Activated naive CD4-positive, alpha-beta T cell treated with anti-CD3 and anti-CD28 coated beads, Interleukin-2, amount 50 U/mL, for 72 hours (primary cell): ENCODE data around the gene KNSTRN. TPM values are rescaled to one million over a fixed set of nuclear protein-coding genes. Genes with fewer than 3 reads are reported as not detected.
A peak's percentile ranks its signal among the peaks of the same experiment; 100 is the strongest.

Source experiments
- ATAC-seq, 2 donors: fragments of 150-1000 bp; cut with Tn5 transposase; 2 replicates each; pipeline ENCODE4 v1.10.0; 2021; ENCODE audit warnings: mild to moderate bottlenecking in 2 of 2, moderate library complexity in 2 of 2
- DNase-seq, 2 donors: peaks; one replicate each; pipeline ENCODE4 v3.0.0; 2021 to 2022; ENCODE audit warnings: low spot score in 2 of 2
- H3K27ac Mint-ChIP-seq, 2 donors: one replicate each; pipeline ENCODE4 v1.8.0; 2022; ENCODE audit warnings: mild to moderate bottlenecking in 2 of 2, mixed read lengths in 2 of 2
- H3K36me3 Mint-ChIP-seq, 2 donors: one replicate each; pipeline ENCODE4 v1.8.0; 2022; ENCODE audit warnings: mixed read lengths in 2 of 2
- H3K9me3 Mint-ChIP-seq, 2 donors: one replicate each; pipeline ENCODE4 v1.8.0; 2022; ENCODE audit warnings: mixed read lengths in 2 of 2
- total RNA-seq, 2 donors: library from RNA; stranded (reverse); gene quantifications; one replicate each; pipeline ENCODE4 v1.2.3, GENCODE V29; 2022

KNSTRN gene
- total RNA-seq, 2 donors from 2014 or later = 48.6 to 96.4 TPM

DNA sequence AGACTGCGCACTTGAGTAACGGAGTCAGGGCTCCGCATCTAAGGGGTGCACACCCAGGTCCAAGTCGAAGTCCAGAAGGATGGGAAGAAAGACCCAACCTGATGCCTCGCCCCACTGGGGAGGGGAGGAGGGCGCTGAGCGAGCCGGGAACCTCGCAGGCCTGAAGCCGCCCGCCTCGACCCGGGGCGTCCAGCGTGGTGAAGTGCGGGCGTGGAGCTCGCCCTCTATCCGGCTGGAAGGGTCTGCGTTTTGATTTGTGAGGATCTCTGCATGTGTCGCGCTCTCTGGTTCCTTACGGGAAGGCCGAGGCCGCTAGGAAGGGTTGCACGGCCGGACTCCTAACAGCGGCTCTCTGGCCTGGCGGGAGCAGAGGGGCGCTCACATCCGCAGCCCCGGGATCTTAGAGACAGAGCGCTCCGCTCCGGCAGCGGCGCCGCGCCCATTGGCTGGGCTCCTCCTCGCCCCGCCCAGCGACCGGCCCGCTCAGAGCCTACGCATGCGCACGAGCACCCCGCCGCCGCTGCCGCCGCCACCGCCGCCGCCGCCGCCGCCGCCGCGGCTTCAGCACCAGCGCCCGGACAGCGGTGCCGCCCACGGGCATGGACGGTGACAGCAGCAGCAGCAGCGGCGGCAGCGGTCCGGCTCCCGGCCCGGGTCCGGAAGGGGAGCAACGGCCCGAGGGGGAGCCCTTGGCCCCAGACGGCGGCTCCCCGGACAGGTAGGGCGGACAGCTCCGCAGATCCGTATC lies 24.6 kb upstream of the KNSTRN start, which contains the start of gene DISP2:
Gene DISP2 (plus strand): TSS at position 497 of the 748 bp plus-strand sequence. CDS start 103 bp downstream, at position 600.
- ATAC-seq = peak; percentile 92 to 97
- DNase-seq = peak; percentile 93 to 95

DNA sequence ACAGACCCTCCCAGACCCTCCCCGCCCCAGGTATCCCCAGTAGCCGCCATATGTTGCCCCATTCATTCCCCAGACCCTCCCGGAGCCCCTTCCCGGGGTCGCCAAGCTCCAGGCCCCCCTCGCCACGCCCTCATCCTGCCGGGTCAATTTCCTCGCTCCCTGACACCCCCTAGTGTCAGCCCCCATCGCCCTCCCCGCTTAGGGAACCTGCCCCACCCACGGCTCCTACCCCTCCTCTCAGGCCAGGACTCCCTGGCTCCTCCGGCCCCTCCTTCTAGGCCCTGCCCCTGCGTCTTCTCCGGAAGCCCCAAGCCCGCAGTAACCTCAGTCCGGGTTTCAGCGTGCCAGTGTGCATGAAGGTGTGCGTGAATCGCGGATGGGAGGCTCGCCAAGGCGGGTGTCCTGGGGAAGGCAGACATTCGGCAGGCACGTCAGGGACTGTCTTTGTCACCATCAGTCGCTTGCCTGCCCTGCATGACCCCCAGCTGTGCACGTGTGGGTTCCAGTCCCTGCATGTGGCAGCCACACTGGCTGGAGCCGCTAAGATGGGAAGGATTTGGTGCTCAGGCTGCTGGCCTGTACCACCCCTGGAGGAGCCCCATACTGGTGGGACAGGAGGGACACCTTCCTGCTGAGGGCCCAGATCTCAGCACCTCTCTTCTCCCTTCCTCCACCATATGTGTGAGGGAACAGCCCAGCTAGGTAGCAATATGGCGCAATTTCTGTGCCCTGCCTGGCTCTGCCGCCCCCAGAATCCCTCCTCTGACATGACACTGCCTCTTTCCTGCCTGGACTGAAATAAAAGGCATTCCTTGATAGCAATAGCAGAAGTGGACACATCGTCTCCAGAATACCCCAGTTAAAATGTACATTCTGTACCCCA lies 23.8 kb upstream of the KNSTRN start:
- Mint-ChIP-seq H3K36me3 (no peaks in the 10 kb centered on the region), H3K27ac (no peak overlapping the region), H3K9me3 (no peaks in the 10 kb centered on the region)
- ATAC-seq (peak; percentile 41 to 53), DNase-seq (no peak)

More for the DNA sequence above, 24.6 kb upstream of the KNSTRN start, which contains the start of gene DISP2:
- Mint-ChIP-seq H3K27ac (no peak within 1 kb of the TSS), H3K9me3 (no peaks in the 10 kb centered on the region), H3K36me3 (no peaks in the 10 kb centered on the region)

DNA sequence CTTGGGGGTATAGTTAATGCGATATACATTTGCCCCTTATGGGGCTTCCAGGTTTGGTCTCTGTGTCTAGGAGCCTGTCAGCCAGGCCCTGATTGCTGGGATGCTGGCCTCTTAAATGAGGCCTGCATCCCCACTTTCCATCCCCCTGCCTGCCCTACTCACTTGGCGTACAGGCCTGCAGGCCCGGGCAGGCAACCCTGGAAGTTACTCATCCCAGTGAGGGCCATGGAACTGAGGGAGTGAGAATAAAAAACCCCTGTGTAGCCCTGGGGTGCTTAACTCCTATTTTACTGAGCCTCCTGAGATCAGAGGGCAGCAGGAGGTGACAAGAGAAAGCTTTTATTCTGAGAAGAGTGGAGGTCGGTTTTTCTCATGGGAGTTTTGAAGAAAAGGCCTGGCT lies 22.5 kb upstream of the KNSTRN start:
- no peak overlapping the region for H3K27ac Mint-ChIP-seq
- H3K36me3 Mint-ChIP-seq = no peaks in the 10 kb centered on the region
- H3K9me3 Mint-ChIP-seq = no peaks in the 10 kb centered on the region
- DNase-seq = no peak
- ATAC-seq = no peak

DNA sequence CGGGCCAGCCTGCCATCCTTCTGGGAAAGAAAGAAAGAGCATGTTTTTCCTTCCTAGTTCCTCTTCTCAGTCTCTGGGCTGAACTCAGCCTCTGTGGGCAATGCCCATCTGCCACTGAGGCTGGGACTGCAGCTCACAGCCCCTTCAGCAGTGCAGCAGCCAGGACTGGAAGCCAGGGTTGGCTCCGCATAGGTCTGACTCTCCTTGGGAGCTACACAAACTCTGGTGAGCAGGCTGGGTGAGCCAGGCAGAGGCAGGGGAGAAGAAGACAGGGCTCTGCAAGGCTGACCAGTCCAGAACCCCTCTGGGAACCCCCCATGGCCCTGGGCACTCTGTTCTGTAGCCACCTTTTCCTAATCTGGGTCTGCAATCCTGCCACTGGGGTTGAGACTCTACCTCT lies 20.9 kb upstream of the KNSTRN start:
- H3K27ac Mint-ChIP-seq = no peak overlapping the region
- ATAC-seq (no peak), DNase-seq (no peak)
- H3K36me3 Mint-ChIP-seq = no peaks in the 10 kb centered on the region
- no peaks in the 10 kb centered on the region for H3K9me3 Mint-ChIP-seq

DNA sequence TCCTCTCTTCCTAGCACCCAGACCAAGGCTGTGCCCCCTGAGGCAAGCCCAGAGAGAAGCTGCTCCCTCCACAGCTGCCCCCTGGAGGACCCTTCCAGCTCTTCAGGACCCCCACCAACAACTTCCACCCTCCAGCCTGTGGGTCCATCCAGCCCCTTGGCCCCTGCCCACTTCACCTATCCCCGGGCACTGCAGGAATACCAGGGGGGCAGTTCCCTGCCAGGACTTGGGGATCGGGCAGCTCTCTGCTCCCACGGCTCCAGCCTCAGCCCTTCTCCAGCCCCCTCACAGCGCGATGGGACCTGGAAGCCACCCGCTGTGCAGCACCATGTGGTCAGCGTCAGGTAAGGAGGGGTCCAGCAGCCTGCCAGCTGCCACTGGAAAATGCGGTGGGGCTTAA lies 18.9 kb upstream of the KNSTRN start:
- no peak for ATAC-seq
- DNase-seq = no peak
- Mint-ChIP-seq H3K9me3 (no peaks in the 10 kb centered on the region), H3K27ac (peak overlapping the region; percentile 14 to 15), H3K36me3 (peaks cover 0 to 6% of the 10 kb centered on the region in 2 donors)

DNA sequence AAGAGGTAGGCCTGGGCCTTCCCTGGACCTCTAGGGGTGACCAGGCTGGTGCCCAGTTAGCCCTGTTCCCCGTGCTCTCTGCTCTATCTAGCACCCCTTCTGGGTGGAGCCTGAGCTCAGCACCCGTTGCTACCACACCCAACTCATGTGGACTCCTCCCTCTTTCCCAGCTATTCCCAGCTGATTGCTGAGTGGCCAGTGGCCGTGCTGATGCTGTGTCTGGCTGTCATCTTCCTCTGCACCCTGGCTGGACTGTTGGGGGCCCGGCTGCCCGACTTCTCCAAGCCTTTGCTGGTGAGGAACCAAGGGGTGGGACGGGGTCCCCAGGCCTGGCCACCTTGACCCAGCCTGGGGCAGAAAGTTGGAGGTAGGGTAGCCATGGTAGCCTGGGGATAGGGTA lies 18.3 kb upstream of the KNSTRN start:
- ATAC-seq = no peak
- peaks cover 0 to 6% of the 10 kb centered on the region in 2 donors for H3K36me3 Mint-ChIP-seq
- no peaks in the 10 kb centered on the region for H3K9me3 Mint-ChIP-seq
- DNase-seq = no peak
- no peak overlapping the region for H3K27ac Mint-ChIP-seq

DNA sequence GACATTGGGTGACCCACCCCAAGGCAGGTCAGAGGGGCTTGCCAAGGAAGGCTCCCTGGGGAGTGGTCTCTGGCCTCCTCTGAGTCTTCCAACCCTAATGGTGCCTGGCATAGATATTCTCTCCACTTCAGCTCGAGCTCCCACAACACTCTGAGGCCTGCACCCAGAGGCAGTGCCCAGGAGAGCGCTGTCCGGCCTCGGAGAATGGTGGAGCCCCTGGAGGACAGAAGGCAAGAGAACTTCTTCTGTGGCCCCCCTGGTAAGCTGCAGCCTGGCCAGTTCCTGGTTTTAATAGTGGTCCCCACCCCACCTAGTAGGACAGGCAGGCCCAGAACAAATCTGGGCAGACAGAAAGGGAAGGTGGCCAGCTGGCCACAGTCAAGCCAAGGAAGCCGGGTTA lies 17.5 kb upstream of the KNSTRN start:
- ATAC-seq = no peak
- H3K36me3 Mint-ChIP-seq = peaks cover 0 to 6% of the 10 kb centered on the region in 2 donors
- no peak for DNase-seq
- H3K9me3 Mint-ChIP-seq = no peaks in the 10 kb centered on the region
- H3K27ac Mint-ChIP-seq = no peak overlapping the region

DNA sequence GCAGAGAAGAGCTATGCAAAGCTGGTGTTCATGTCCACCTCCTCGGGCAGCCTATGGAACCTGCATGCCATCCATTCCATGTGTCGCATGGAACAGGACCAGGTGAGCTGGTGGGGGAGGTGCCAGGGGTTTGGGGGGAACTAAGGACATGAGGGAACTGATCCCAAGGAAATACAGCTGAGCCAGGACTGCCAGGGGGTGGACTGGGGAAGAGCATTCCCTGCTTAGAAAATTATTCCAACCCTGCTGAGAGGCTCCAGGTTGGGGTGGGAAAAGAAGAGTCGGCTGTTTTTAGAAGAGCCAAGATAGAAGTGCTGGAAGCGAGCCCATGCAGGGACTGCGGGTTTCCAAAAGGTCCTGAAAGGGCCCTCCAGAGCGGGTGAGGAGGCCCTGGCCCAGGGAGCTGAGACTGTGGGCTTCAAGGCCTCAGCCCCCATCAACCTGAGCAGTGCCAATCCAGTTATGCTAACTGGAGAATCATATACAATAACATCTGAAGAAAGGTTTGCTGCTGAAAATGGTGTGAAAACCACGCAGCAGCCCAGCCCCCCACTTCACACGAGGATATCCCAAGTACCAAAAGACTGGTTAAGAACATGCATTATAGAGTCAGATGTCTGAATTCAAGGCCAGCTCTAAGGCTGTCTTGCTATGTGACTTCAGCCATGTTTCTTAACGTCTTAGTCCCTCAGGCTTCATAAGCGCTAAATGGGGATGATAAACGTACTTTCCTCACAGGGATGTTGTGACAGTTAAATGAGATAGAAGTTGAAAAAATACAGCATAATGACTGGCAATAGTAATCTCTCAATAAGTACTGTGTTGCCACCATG lies 16.7 kb upstream of the KNSTRN start:
- no peaks in the 10 kb centered on the region for H3K9me3 Mint-ChIP-seq
- no peak for DNase-seq
- H3K36me3 Mint-ChIP-seq = peaks cover 0 to 6% of the 10 kb centered on the region in 2 donors
- no peak overlapping the region for H3K27ac Mint-ChIP-seq
- ATAC-seq = no peak

DNA sequence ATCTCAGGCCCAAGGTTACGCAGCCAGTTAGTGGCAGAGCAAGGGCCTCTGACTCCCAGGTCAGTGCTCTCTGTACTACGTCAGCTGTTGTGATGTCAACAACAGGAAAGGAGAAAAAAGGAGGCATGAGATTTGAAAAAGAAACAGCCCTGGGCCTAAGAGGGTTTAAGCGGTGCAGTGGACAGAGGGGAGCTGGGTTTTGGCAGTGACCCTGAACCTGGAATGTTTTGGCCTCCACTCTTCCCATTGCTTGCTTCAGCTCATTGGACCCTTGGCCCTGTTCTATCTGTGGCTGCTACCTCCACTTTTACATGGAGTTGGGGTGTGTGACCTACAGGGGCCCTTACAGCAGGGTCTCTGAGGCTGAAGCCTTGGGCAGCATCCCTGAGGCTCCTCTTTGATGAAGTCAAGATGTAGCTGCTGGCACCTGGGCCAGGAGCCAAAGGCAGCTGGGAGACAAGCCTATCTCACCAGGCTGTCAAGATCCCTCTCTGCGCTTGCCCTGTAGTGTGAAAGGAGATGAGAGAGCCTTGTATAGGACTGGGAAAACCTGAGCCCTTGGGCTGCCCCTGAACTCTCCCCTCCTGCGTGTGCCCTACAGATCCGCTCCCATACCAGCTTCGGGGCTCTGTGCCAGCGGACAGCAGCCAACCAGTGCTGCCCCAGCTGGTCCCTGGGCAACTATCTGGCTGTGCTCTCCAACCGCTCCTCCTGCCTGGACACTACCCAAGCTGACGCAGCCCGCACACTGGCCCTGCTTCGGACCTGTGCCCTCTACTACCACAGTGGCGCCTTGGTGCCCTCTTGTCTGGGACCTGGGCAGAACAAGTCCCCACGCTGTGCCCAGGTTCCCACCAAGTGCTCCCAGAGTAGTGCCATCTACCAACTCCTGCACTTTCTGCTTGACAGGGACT lies 15.8 kb upstream of the KNSTRN start:
- Mint-ChIP-seq H3K9me3 (no peaks in the 10 kb centered on the region), H3K27ac (peak overlapping the region in 1 of 2 donors; percentile 50), H3K36me3 (peaks cover 0 to 6% of the 10 kb centered on the region in 2 donors)
- no peak for ATAC-seq
- no peak for DNase-seq

DNA sequence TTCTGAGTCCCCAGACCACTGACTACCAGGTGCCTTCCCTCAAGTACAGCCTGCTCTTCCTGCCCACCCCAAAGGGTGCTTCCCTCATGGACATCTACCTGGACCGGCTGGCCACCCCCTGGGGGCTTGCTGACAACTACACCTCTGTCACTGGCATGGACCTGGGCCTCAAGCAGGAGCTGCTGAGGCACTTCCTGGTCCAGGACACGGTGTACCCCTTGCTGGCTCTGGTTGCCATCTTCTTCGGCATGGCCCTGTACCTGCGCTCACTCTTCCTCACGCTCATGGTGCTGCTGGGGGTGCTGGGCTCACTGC lies 15.2 kb upstream of the KNSTRN start:
- peaks cover 0 to 6% of the 10 kb centered on the region in 2 donors for H3K36me3 Mint-ChIP-seq
- peak overlapping the region in 1 of 2 donors; percentile 50 for H3K27ac Mint-ChIP-seq
- no peak for ATAC-seq
- peak in 1 of 2 donors; percentile 21 for DNase-seq
- H3K9me3 Mint-ChIP-seq = no peaks in the 10 kb centered on the region

DNA sequence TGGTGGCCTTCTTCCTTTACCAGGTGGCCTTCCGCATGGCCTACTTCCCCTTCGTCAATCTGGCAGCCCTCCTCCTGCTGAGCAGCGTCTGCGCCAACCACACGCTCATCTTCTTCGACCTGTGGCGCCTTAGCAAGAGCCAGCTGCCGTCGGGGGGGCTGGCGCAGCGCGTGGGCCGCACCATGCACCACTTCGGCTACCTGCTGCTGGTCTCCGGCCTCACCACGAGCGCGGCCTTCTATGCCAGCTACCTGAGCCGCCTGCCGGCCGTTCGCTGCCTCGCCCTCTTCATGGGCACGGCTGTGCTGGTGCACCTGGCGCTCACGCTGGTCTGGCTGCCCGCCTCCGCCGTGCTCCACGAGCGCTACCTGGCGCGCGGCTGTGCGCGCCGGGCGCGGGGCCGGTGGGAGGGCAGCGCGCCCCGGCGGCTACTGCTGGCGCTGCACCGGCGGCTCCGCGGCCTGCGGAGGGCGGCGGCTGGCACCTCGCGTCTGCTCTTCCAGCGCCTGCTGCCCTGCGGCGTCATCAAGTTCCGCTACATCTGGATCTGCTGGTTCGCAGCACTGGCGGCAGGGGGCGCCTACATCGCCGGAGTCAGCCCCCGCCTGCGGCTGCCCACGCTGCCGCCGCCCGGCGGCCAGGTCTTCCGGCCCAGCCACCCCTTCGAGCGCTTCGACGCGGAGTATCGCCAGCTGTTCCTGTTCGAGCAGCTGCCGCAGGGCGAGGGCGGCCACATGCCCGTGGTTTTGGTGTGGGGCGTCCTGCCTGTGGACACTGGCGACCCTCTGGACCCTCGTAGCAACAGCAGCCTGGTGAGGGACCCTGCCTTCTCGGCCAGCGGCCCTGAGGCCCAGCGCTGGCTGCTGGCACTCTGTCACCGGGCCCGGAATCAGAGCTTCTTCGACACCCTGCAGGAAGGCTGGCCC lies 14.6 kb upstream of the KNSTRN start:
- DNase-seq (peak; percentile 87 to 90), ATAC-seq (peak; percentile 95 to 96)
- peaks cover 0 to 6% of the 10 kb centered on the region in 2 donors for H3K36me3 Mint-ChIP-seq
- no peaks in the 10 kb centered on the region for H3K9me3 Mint-ChIP-seq
- H3K27ac Mint-ChIP-seq = peak overlapping the region; percentile 44 to 50

DNA sequence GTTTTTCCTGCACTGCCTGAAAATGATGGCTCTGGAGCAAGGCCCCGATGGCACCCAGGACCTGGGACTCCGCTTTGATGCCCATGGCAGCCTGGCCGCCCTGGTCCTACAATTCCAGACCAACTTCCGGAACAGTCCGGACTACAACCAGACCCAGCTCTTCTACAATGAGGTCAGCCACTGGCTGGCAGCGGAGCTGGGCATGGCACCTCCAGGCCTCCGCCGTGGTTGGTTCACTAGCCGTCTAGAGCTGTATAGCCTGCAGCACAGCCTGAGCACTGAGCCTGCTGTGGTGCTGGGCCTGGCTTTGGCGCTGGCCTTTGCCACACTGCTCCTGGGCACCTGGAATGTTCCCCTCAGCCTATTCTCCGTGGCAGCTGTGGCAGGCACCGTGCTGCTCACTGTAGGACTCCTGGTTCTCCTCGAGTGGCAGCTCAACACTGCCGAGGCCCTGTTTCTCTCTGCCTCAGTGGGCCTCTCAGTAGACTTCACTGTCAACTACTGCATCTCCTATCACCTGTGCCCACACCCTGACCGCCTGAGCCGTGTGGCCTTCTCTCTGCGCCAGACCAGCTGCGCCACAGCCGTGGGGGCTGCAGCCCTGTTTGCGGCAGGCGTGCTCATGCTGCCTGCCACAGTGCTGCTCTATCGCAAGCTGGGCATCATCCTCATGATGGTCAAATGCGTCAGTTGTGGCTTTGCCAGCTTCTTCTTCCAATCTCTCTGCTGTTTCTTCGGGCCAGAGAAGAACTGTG lies 13.6 kb upstream of the KNSTRN start:
- Mint-ChIP-seq H3K36me3 (peaks cover 0 to 6% of the 10 kb centered on the region in 2 donors), H3K27ac (no peak overlapping the region), H3K9me3 (no peaks in the 10 kb centered on the region)
- DNase-seq (no peak), ATAC-seq (no peak)

DNA sequence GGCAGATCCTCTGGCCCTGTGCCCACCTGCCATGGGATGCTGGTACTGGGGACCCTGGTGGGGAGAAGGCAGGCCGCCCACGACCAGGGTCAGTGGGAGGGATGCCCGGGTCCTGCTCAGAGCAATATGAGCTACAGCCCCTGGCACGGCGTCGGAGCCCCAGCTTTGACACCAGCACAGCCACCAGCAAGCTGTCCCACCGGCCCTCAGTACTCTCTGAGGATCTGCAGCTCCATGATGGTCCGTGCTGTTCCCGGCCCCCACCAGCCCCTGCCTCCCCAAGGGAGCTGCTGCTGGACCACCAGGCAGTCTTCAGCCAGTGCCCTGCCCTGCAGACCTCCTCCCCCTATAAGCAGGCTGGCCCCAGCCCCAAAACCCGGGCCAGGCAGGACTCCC lies 13.0 kb upstream of the KNSTRN start:
- Mint-ChIP-seq H3K36me3 (peaks cover 0 to 6% of the 10 kb centered on the region in 2 donors), H3K27ac (no peak overlapping the region), H3K9me3 (no peaks in the 10 kb centered on the region)
- no peak for ATAC-seq
- DNase-seq = no peak

DNA sequence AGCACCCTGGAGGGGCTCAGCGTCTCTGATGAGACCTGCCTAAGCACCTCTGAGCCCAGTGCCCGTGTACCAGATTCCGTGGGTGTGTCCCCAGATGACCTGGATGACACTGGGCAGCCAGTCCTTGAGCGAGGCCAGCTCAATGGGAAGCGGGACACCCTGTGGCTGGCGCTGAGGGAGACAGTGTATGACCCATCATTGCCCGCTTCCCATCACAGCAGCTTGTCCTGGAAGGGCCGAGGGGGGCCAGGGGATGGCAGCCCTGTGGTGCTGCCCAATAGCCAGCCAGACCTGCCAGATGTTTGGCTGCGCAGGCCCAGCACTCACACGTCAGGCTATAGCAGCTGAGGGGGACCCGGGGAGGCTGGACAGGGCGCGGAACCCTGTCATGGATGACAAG lies 12.6 kb upstream of the KNSTRN start:
- H3K27ac Mint-ChIP-seq = no peak overlapping the region
- H3K36me3 Mint-ChIP-seq = peaks cover 0 to 6% of the 10 kb centered on the region in 2 donors
- no peaks in the 10 kb centered on the region for H3K9me3 Mint-ChIP-seq
- ATAC-seq (no peak), DNase-seq (no peak)
